ENCODE data around the gene SP3. TPM values are rescaled to one million over a fixed set of nuclear protein-coding genes. Genes with fewer than 3 reads are reported as not detected.

The SP3 gene
- total and polyA plus RNA-seq, 9 of the 15 experiments (the other 6 are each of a cell fraction or from before 2014, with no cell fraction given), result 12.0 to 106 (median 74.9) TPM

DNA sequence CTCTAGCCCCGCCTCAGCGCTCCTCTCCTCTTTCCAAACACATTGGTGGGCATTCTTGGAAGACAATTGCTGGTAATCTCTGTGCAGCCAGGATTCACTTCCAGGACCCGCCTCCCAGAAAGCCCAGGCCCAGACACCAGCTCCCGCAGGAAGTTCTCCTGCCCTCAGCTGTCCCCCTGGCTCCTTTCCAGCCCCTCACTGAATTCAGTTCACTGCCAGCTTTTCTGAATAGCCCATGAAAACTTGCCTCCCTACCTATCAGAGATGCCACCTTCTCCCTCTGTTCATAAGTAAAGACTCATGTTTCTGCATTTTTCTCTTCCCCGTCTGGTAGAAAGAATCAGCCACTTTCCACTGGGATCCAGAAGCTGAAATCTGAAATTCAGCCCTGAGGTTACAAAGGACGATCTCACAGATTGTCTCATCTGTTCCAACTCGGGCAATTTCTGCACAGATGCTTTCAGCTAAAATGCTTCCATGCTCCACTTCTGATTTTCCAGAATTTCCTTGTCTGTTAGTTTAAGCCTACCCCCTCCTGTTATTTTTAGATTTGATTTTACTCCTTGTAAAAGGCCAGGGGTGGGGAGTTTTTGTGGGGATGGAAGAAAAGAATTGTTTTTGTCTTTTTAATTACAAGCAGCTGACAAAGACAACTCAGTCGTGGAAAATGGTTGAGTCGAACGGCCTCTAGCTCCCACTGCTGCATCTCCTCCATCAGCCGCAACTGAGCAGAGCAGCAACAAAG lies 98.1 kb downstream of the SP3 start:
- no TSS peak for BruUV-seq (replicated peaks)
- no peak for FAIRE-seq
- H3K4me2 ChIP-seq (ENCODE audit: insufficient read depth, low read length), result no peak overlapping the region
- no peaks in the 10 kb centered on the region for H3K9me3 ChIP-seq (replicated peaks; ENCODE audit: control insufficient read depth, insufficient read depth, low read depth, low read length)
- H3K36me3 ChIP-seq (ENCODE audit: control insufficient read depth, insufficient read depth, low read length), result no peaks in the 10 kb centered on the region
- WGBS (ENCODE audit: insufficient coverage, low coverage, missing lambda C conversion rate), result 4% methylated on average over 11 of the region's 11 CpGs
- ChIA-PET POLR2A (no interaction called here), CTCF (ENCODE audit: low intra/inter-chr PET ratio) (no interaction called here)
- H4K20me1 ChIP-seq (replicated peaks; ENCODE audit: control insufficient read depth, insufficient read depth, low read length), result no peaks in the 10 kb centered on the region
- H3K9me1 ChIP-seq (ENCODE audit: control insufficient read depth, insufficient read depth, low read length), result no peaks in the 10 kb centered on the region
- no peak overlapping the region for H3K27ac ChIP-seq (ENCODE audit: extremely low read depth, low read depth, low read length)
- intact Hi-C loops (cut with micrococcal nuclease), result no loop called here
- no peak for DNase-seq (ENCODE audit: extremely low read depth in 1 of 4, low spot score in 3 of 4)
- H3K4me1 ChIP-seq (replicated peaks in 1 of 2; ENCODE audit: control insufficient read depth in 2 of 2, insufficient read depth in 2 of 2, low read length in 2 of 2), result peaks cover 0 to 9% of the 10 kb centered on the region in 2 experiments; a peak in 1 of 5 replicates
- H3K27me3 ChIP-seq (ENCODE audit: control insufficient read depth in 2 of 2, insufficient read depth in 2 of 2, low read length in 2 of 2), result peaks cover 32 to 61% of the 10 kb centered on the region in 2 experiments
- no peak overlapping the region for H2AFZ ChIP-seq (ENCODE audit: low read depth, low read length)
- TF ChIP-seq NFATC3 (IDR thresholded peaks at IDR 0.05) (no peak), GTF3C2 (IDR thresholded peaks at IDR 0.05; ENCODE audit: borderline replicate concordance, extremely low read depth, insufficient read length) (no peak), MAFK (IDR thresholded peaks at IDR 0.05; ENCODE audit: low read length) (no peak), OTX1 (CRISPR knock-in tag; IDR thresholded peaks at IDR 0.05) (no peak), ELF2 (CRISPR knock-in tag; IDR thresholded peaks at IDR 0.05) (no peak), NR2F6 (CRISPR knock-in tag; IDR thresholded peaks at IDR 0.05) (no peak), ZNF507 (tag; conservative IDR thresholded peaks at IDR 0.05) (no peak)
- TF ChIP-seq, protein P1, sequence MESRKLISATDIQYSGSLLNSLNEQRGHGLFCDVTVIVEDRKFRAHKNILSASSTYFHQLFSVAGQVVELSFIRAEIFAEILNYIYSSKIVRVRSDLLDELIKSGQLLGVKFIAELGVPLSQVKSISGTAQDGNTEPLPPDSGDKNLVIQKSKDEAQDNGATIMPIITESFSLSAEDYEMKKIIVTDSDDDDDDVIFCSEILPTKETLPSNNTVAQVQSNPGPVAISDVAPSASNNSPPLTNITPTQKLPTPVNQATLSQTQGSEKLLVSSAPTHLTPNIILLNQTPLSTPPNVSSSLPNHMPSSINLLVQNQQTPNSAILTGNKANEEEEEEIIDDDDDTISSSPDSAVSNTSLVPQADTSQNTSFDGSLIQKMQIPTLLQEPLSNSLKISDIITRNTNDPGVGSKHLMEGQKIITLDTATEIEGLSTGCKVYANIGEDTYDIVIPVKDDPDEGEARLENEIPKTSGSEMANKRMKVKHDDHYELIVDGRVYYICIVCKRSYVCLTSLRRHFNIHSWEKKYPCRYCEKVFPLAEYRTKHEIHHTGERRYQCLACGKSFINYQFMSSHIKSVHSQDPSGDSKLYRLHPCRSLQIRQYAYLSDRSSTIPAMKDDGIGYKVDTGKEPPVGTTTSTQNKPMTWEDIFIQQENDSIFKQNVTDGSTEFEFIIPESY (CRISPR knock-in tag; IDR thresholded peaks at IDR 0.05), result no peak
- TF ChIP-seq, protein P2, sequence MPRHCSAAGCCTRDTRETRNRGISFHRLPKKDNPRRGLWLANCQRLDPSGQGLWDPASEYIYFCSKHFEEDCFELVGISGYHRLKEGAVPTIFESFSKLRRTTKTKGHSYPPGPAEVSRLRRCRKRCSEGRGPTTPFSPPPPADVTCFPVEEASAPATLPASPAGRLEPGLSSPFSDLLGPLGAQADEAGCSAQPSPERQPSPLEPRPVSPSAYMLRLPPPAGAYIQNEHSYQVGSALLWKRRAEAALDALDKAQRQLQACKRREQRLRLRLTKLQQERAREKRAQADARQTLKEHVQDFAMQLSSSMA (CRISPR knock-in tag; IDR thresholded peaks at IDR 0.05), result no peak
- TF ChIP-seq, protein P3, sequence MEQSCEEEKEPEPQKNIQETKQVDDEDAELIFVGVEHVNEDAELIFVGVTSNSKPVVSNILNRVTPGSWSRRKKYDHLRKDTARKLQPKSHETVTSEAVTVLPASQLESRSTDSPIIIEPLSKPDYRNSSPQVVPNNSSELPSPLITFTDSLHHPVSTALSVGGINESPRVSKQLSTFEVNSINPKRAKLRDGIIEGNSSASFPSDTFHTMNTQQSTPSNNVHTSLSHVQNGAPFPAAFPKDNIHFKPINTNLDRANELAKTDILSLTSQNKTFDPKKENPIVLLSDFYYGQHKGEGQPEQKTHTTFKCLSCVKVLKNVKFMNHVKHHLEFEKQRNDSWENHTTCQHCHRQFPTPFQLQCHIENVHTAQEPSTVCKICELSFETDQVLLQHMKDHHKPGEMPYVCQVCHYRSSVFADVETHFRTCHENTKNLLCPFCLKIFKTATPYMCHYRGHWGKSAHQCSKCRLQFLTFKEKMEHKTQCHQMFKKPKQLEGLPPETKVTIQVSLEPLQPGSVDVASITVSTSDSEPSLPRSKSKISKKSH (CRISPR knock-in tag; IDR thresholded peaks at IDR 0.05), result no peak
- ATAC-seq, result no peak
- no peak overlapping the region for H3K9ac ChIP-seq (ENCODE audit: insufficient read depth in 1 of 2, low read depth in 2 of 2, low read length in 2 of 2)
- H3K79me2 ChIP-seq (ENCODE audit: control insufficient read depth, insufficient read depth, low read length), result no peaks in the 10 kb centered on the region
- in situ Hi-C loops (cut with MboI), result no loop called here
- no peak overlapping the region for H3K4me3 ChIP-seq

Measured in K562 (cell line).